Measurements from ENCODE around the gene FAM229B. TPM values are rescaled to one million over a fixed set of nuclear protein-coding genes. Genes with fewer than 3 reads are reported as not detected.
"Not testable (repeated sequence)": the region's sequence is repeated elsewhere in the genome, so short reads cannot be mapped to it uniquely, and the experiment has no call there.

The FAM229B gene
- total RNA-seq, 1 donor from 2014 or later: 0.91 TPM

- Mint-ChIP-seq H3K9me3 (no peaks in the 10 kb centered on the region), H3K27me3 (peaks cover 23% of the 10 kb centered on the region), H3K4me3 (no peak overlapping the region), H3K4me1 (no peaks in the 10 kb centered on the region), H3K27ac (no peak overlapping the region), H3K36me3 (ENCODE audit: low read depth) (no peaks in the 10 kb centered on the region)
- no peak for DNase-seq
- intact Hi-C loops (cut with micrococcal nuclease): no loop called here
Measured at GRCh38 chr6:112096901-112097300, 9.5 kb downstream of the FAM229B start.

GRCh38 chr6:112100561-112100960 is 13.2 kb downstream of the FAM229B start:
- no peaks in the 10 kb centered on the region for H3K36me3 Mint-ChIP-seq (ENCODE audit: low read depth)
- H3K9me3 Mint-ChIP-seq: peaks cover 5% of the 10 kb centered on the region
- H3K27ac Mint-ChIP-seq: no peak overlapping the region
- H3K27me3 Mint-ChIP-seq: peaks cover 23% of the 10 kb centered on the region
- no peak for DNase-seq
- H3K4me3 Mint-ChIP-seq: no peak overlapping the region
- H3K4me1 Mint-ChIP-seq: no peaks in the 10 kb centered on the region
- intact Hi-C loops (cut with micrococcal nuclease): no loop called here

- H3K9me3 Mint-ChIP-seq; H3K4me3 Mint-ChIP-seq; H3K36me3 Mint-ChIP-seq (ENCODE audit: low read depth); H3K27ac Mint-ChIP-seq; DNase-seq; H3K4me1 Mint-ChIP-seq; intact Hi-C loops (cut with micrococcal nuclease): not testable (repeated sequence)
- peaks cover 26% of the 10 kb centered on the region for H3K27me3 Mint-ChIP-seq
Measured at GRCh38 chr6:112106026-112106425, 18.6 kb downstream of the FAM229B start.

- H3K9me3 Mint-ChIP-seq: peaks cover 5% of the 10 kb centered on the region
- H3K4me3 Mint-ChIP-seq: no peak overlapping the region
- intact Hi-C loops (cut with micrococcal nuclease): no loop called here
- H3K27ac Mint-ChIP-seq: no peak overlapping the region
- no peaks in the 10 kb centered on the region for H3K4me1 Mint-ChIP-seq
- DNase-seq: no peak
- H3K27me3 Mint-ChIP-seq: peaks cover 26% of the 10 kb centered on the region
- no peaks in the 10 kb centered on the region for H3K36me3 Mint-ChIP-seq (ENCODE audit: low read depth)
Measured at GRCh38 chr6:112106562-112106961, 19.2 kb downstream of the FAM229B start.

GRCh38 chr6:112109262-112109661 is 21.9 kb downstream of the FAM229B start:
- Mint-ChIP-seq H3K27me3 (peaks cover 32% of the 10 kb centered on the region), H3K36me3 (ENCODE audit: low read depth) (no peaks in the 10 kb centered on the region), H3K4me3 (no peak overlapping the region), H3K27ac (no peak overlapping the region), H3K4me1 (no peaks in the 10 kb centered on the region), H3K9me3 (peaks cover 5% of the 10 kb centered on the region)
- intact Hi-C loops (cut with micrococcal nuclease): no loop called here
- no peak for DNase-seq

- intact Hi-C loops (cut with micrococcal nuclease): no loop called here
- no peak overlapping the region for H3K27ac Mint-ChIP-seq
- H3K4me3 Mint-ChIP-seq: no peak overlapping the region
- peaks cover 14% of the 10 kb centered on the region for H3K4me1 Mint-ChIP-seq
- no peaks in the 10 kb centered on the region for H3K36me3 Mint-ChIP-seq (ENCODE audit: low read depth)
- peaks cover 25% of the 10 kb centered on the region for H3K27me3 Mint-ChIP-seq
- no peaks in the 10 kb centered on the region for H3K9me3 Mint-ChIP-seq
- no peak for DNase-seq
Measured at GRCh38 chr6:112113431-112113830, 26.0 kb downstream of the FAM229B start.

GRCh38 chr6:112113918-112114317 is 26.5 kb downstream of the FAM229B start:
- peaks cover 14% of the 10 kb centered on the region for H3K4me1 Mint-ChIP-seq
- H3K27me3 Mint-ChIP-seq: peaks cover 23% of the 10 kb centered on the region
- no peak for DNase-seq
- no peak overlapping the region for H3K4me3 Mint-ChIP-seq
- H3K27ac Mint-ChIP-seq: no peak overlapping the region
- intact Hi-C loops (cut with micrococcal nuclease): no loop called here
- H3K36me3 Mint-ChIP-seq (ENCODE audit: low read depth): no peaks in the 10 kb centered on the region
- no peaks in the 10 kb centered on the region for H3K9me3 Mint-ChIP-seq

GRCh38 chr6:112114577-112115223 is 27.3 kb downstream of the FAM229B start:
- Mint-ChIP-seq H3K4me3 (no peak overlapping the region), H3K9me3 (no peaks in the 10 kb centered on the region), H3K36me3 (ENCODE audit: low read depth) (no peaks in the 10 kb centered on the region), H3K27me3 (peaks cover 17% of the 10 kb centered on the region), H3K27ac (no peak overlapping the region), H3K4me1 (peaks cover 14% of the 10 kb centered on the region)
- intact Hi-C loops (cut with micrococcal nuclease): loop anchor here (5.0 kb wide), 1 partner anchor 38 kb away; no protein-coding TSS in a partner anchor
- no peak for DNase-seq

- DNase-seq: no peak
- Mint-ChIP-seq H3K27me3 (peaks cover 17% of the 10 kb centered on the region), H3K9me3 (no peaks in the 10 kb centered on the region), H3K27ac (no peak overlapping the region), H3K36me3 (ENCODE audit: low read depth) (no peaks in the 10 kb centered on the region), H3K4me1 (peaks cover 14% of the 10 kb centered on the region), H3K4me3 (no peak overlapping the region)
- intact Hi-C loops (cut with micrococcal nuclease): loop anchor here (5.0 kb wide), 1 partner anchor 36 kb away; no protein-coding TSS in a partner anchor
Measured at GRCh38 chr6:112116221-112116620, 28.8 kb downstream of the FAM229B start.

GRCh38 chr6:112117554-112117953 is 30.2 kb downstream of the FAM229B start:
- Mint-ChIP-seq H3K9me3 (no peaks in the 10 kb centered on the region), H3K27me3 (peaks cover 9% of the 10 kb centered on the region), H3K4me3 (peak overlapping the region; percentile 13), H3K27ac (peak overlapping the region; percentile 82), H3K4me1 (peaks cover 14% of the 10 kb centered on the region), H3K36me3 (ENCODE audit: low read depth) (no peaks in the 10 kb centered on the region)
- peak; percentile 58 for DNase-seq
- intact Hi-C loops (cut with micrococcal nuclease): loop anchor here (5.0 kb wide), 1 partner anchor 35 kb away; no protein-coding TSS in a partner anchor

GRCh38 chr6:112118034-112118433 is 30.6 kb downstream of the FAM229B start:
- Mint-ChIP-seq H3K27me3 (peaks cover 11% of the 10 kb centered on the region), H3K4me1 (peaks cover 17% of the 10 kb centered on the region), H3K27ac (no peak overlapping the region), H3K4me3 (no peak overlapping the region), H3K36me3 (ENCODE audit: low read depth) (no peaks in the 10 kb centered on the region), H3K9me3 (no peaks in the 10 kb centered on the region)
- DNase-seq: no peak
- intact Hi-C loops (cut with micrococcal nuclease): loop anchor here (5.0 kb wide), 1 partner anchor 34 kb away; no protein-coding TSS in a partner anchor

GRCh38 chr6:112122756-112123155 is 35.4 kb downstream of the FAM229B start:
- intact Hi-C loops (cut with micrococcal nuclease): no loop called here
- H3K36me3 Mint-ChIP-seq (ENCODE audit: low read depth): no peaks in the 10 kb centered on the region
- peaks cover 6% of the 10 kb centered on the region for H3K4me1 Mint-ChIP-seq
- H3K9me3 Mint-ChIP-seq: no peaks in the 10 kb centered on the region
- DNase-seq: no peak
- no peak overlapping the region for H3K27ac Mint-ChIP-seq
- H3K4me3 Mint-ChIP-seq: no peak overlapping the region
- peaks cover 15% of the 10 kb centered on the region for H3K27me3 Mint-ChIP-seq

- H3K4me3 Mint-ChIP-seq: no peak overlapping the region
- DNase-seq: no peak
- intact Hi-C loops (cut with micrococcal nuclease): no loop called here
- H3K27me3 Mint-ChIP-seq: peaks cover 20% of the 10 kb centered on the region
- peaks cover 4% of the 10 kb centered on the region for H3K4me1 Mint-ChIP-seq
- H3K9me3 Mint-ChIP-seq: no peaks in the 10 kb centered on the region
- H3K27ac Mint-ChIP-seq: no peak overlapping the region
- no peaks in the 10 kb centered on the region for H3K36me3 Mint-ChIP-seq (ENCODE audit: low read depth)
Measured at GRCh38 chr6:112123982-112124381, 36.6 kb downstream of the FAM229B start.

GRCh38 chr6:112128208-112128607 is 40.8 kb downstream of the FAM229B start:
- Mint-ChIP-seq H3K9me3 (no peaks in the 10 kb centered on the region), H3K27ac (no peak overlapping the region), H3K36me3 (ENCODE audit: low read depth) (no peaks in the 10 kb centered on the region), H3K4me1 (no peaks in the 10 kb centered on the region), H3K27me3 (peaks cover 39% of the 10 kb centered on the region), H3K4me3 (no peak overlapping the region)
- no peak for DNase-seq
- intact Hi-C loops (cut with micrococcal nuclease): loop anchor here (5.0 kb wide), 1 partner anchor 36 kb away; no protein-coding TSS in a partner anchor

GRCh38 chr6:112130878-112131277 is 43.5 kb downstream of the FAM229B start:
- H3K36me3 Mint-ChIP-seq (ENCODE audit: low read depth): no peaks in the 10 kb centered on the region
- no peak overlapping the region for H3K27ac Mint-ChIP-seq
- no peak for DNase-seq
- intact Hi-C loops (cut with micrococcal nuclease): no loop called here
- no peaks in the 10 kb centered on the region for H3K4me1 Mint-ChIP-seq
- H3K9me3 Mint-ChIP-seq: no peaks in the 10 kb centered on the region
- H3K4me3 Mint-ChIP-seq: no peak overlapping the region
- peaks cover 44% of the 10 kb centered on the region for H3K27me3 Mint-ChIP-seq
